ENCODE measurements around the gene FOXN1.
"Not testable (repeated sequence)": the region's sequence is repeated elsewhere in the genome, so short reads cannot be mapped to it uniquely, and the experiment has no call there.

FOXN1 gene

GRCh38 chr17:28509789-28510188 is 3.6 kb downstream of the FOXN1 start:
- no peak for TF ChIP-seq JUND (IDR thresholded peaks at IDR 0.05; ENCODE audit: low read depth)
- DNase-seq (ENCODE audit: low read depth in 1 of 2, low spot score in 1 of 2) = no peak
- in situ Hi-C loops (cut with HindIII; ENCODE audit: low pct_unique_long_range_greater_than_20kb, low sequenced_read_pairs) = no loop called here

GRCh38 chr17:28511858-28512461 is 5.8 kb downstream of the FOXN1 start:
- DNase-seq (ENCODE audit: low read depth in 1 of 2, low spot score in 1 of 2) = no peak
- in situ Hi-C loops (cut with HindIII; ENCODE audit: low pct_unique_long_range_greater_than_20kb, low sequenced_read_pairs) = no loop called here
- TF ChIP-seq JUND (IDR thresholded peaks at IDR 0.05; ENCODE audit: low read depth) = no peak

- DNase-seq (ENCODE audit: low read depth in 1 of 2, low spot score in 1 of 2) = no peak
- in situ Hi-C loops (cut with HindIII; ENCODE audit: low pct_unique_long_range_greater_than_20kb, low sequenced_read_pairs) = no loop called here
- TF ChIP-seq JUND (IDR thresholded peaks at IDR 0.05; ENCODE audit: low read depth) = no peak
Observed at GRCh38 chr17:28513476-28513875, 7.3 kb downstream of the FOXN1 start.

GRCh38 chr17:28514561-28515002 is 8.4 kb downstream of the FOXN1 start:
- in situ Hi-C loops (cut with HindIII; ENCODE audit: low pct_unique_long_range_greater_than_20kb, low sequenced_read_pairs) = no loop called here
- TF ChIP-seq JUND (IDR thresholded peaks at IDR 0.05; ENCODE audit: low read depth) = no peak
- DNase-seq (ENCODE audit: low read depth in 1 of 2, low spot score in 1 of 2) = no peak

GRCh38 chr17:28515518-28515917 is 9.4 kb downstream of the FOXN1 start:
- no peak for TF ChIP-seq JUND (IDR thresholded peaks at IDR 0.05; ENCODE audit: low read depth)
- in situ Hi-C loops (cut with HindIII; ENCODE audit: low pct_unique_long_range_greater_than_20kb, low sequenced_read_pairs) = no loop called here
- DNase-seq (ENCODE audit: low read depth in 1 of 2, low spot score in 1 of 2) = no peak

- TF ChIP-seq JUND (IDR thresholded peaks at IDR 0.05; ENCODE audit: low read depth) = no peak
- no peak for DNase-seq (ENCODE audit: low read depth in 1 of 2, low spot score in 1 of 2)
- in situ Hi-C loops (cut with HindIII; ENCODE audit: low pct_unique_long_range_greater_than_20kb, low sequenced_read_pairs) = no loop called here
Observed at GRCh38 chr17:28518132-28518531, 12.0 kb downstream of the FOXN1 start.

- in situ Hi-C loops (cut with HindIII; ENCODE audit: low pct_unique_long_range_greater_than_20kb, low sequenced_read_pairs) = no loop called here
- DNase-seq (ENCODE audit: low read depth in 1 of 2, low spot score in 1 of 2) = no peak
- no peak for TF ChIP-seq JUND (IDR thresholded peaks at IDR 0.05; ENCODE audit: low read depth)
Observed at GRCh38 chr17:28518578-28518977, 12.4 kb downstream of the FOXN1 start.

- no peak for TF ChIP-seq JUND (IDR thresholded peaks at IDR 0.05; ENCODE audit: low read depth)
- no peak for DNase-seq (ENCODE audit: low read depth in 1 of 2, low spot score in 1 of 2)
- in situ Hi-C loops (cut with HindIII; ENCODE audit: low pct_unique_long_range_greater_than_20kb, low sequenced_read_pairs) = no loop called here
Observed at GRCh38 chr17:28519236-28519635, 13.1 kb downstream of the FOXN1 start.

- no peak for TF ChIP-seq JUND (IDR thresholded peaks at IDR 0.05; ENCODE audit: low read depth)
- in situ Hi-C loops (cut with HindIII; ENCODE audit: low pct_unique_long_range_greater_than_20kb, low sequenced_read_pairs) = no loop called here
- DNase-seq (ENCODE audit: low read depth in 1 of 2, low spot score in 1 of 2) = no peak
Observed at GRCh38 chr17:28520687-28521086, 14.5 kb downstream of the FOXN1 start.

- in situ Hi-C loops (cut with HindIII; ENCODE audit: low pct_unique_long_range_greater_than_20kb, low sequenced_read_pairs) = no loop called here
- no peak for DNase-seq (ENCODE audit: low read depth in 1 of 2, low spot score in 1 of 2)
- TF ChIP-seq JUND (IDR thresholded peaks at IDR 0.05; ENCODE audit: low read depth) = no peak
Observed at GRCh38 chr17:28521311-28522085, 15.3 kb downstream of the FOXN1 start.

- DNase-seq (ENCODE audit: low read depth in 1 of 2, low spot score in 1 of 2); in situ Hi-C loops (cut with HindIII; ENCODE audit: low pct_unique_long_range_greater_than_20kb, low sequenced_read_pairs): not testable (repeated sequence)
Observed at GRCh38 chr17:28522281-28522680, 16.1 kb downstream of the FOXN1 start.

- TF ChIP-seq JUND (IDR thresholded peaks at IDR 0.05; ENCODE audit: low read depth) = no peak
- in situ Hi-C loops (cut with HindIII; ENCODE audit: low pct_unique_long_range_greater_than_20kb, low sequenced_read_pairs) = no loop called here
- DNase-seq (ENCODE audit: low read depth in 1 of 2, low spot score in 1 of 2) = no peak
Observed at GRCh38 chr17:28523186-28523585, 17.0 kb downstream of the FOXN1 start.

- in situ Hi-C loops (cut with HindIII; ENCODE audit: low pct_unique_long_range_greater_than_20kb, low sequenced_read_pairs) = no loop called here
- no peak for TF ChIP-seq JUND (IDR thresholded peaks at IDR 0.05; ENCODE audit: low read depth)
- DNase-seq (ENCODE audit: low read depth in 1 of 2, low spot score in 1 of 2) = no peak
Observed at GRCh38 chr17:28523876-28524275, 17.7 kb downstream of the FOXN1 start.

Data from T47D (cell line).